GM19324 (cell line): ENCODE data around the gene CASP6.
"Not testable (repeated sequence)": the region's sequence is repeated elsewhere in the genome, so short reads cannot be mapped to it uniquely, and the experiment has no call there.

Experiments used
- ATAC-seq: cut with Tn5 transposase; IDR thresholded peaks from one replicate; pipeline ENCODE4 v1.9.1; 2021; ENCODE audit warnings: mild to moderate bottlenecking, moderate library complexity; ENCODE audit not compliant: unreplicated experiment, low FRiP score

CASP6 gene

GRCh38 chr4:109721033-109721432 is 17.8 kb upstream of the CASP6 start:
- ATAC-seq: no peak

GRCh38 chr4:109719604-109720003 is 16.4 kb upstream of the CASP6 start:
- no peak for ATAC-seq

- ATAC-seq: no peak
These were observed 15.5 kb upstream of the CASP6 start for GRCh38 chr4:109718759-109719158.

GRCh38 chr4:109713500-109713899 is 10.3 kb upstream of the CASP6 start:
- no peak for ATAC-seq

- peak; percentile 75 for ATAC-seq
These were observed 5.7 kb upstream of the CASP6 start for GRCh38 chr4:109708990-109709389.

- ATAC-seq: no peak
These were observed 5.2 kb upstream of the CASP6 start for GRCh38 chr4:109708435-109708834.

- no peak for ATAC-seq
These were observed 568 bp upstream of the CASP6 start for GRCh38 chr4:109703664-109704361.

GRCh38 chr4:109701566-109702410 is 1.5 kb downstream of the CASP6 start:
- no peak for ATAC-seq

- ATAC-seq: no peak
These were observed 3.6 kb downstream of the CASP6 start for GRCh38 chr4:109699553-109700225.

GRCh38 chr4:109698656-109699055 is 4.6 kb downstream of the CASP6 start:
- no peak for ATAC-seq

GRCh38 chr4:109691411-109691920 is 11.8 kb downstream of the CASP6 start:
- ATAC-seq: no peak

- peak; percentile 84 for ATAC-seq
These were observed 12.4 kb downstream of the CASP6 start for GRCh38 chr4:109690690-109691410.

- no peak for ATAC-seq
These were observed 18.5 kb downstream of the CASP6 start for GRCh38 chr4:109684727-109685126.

GRCh38 chr4:109683621-109684253 is 19.5 kb downstream of the CASP6 start:
- ATAC-seq: no peak

GRCh38 chr4:109682875-109683274 is 20.4 kb downstream of the CASP6 start:
- no peak for ATAC-seq

- ATAC-seq: not testable (repeated sequence)
These were observed 24.3 kb downstream of the CASP6 start for GRCh38 chr4:109678925-109679324.

GRCh38 chr4:109678472-109678871 is 24.8 kb downstream of the CASP6 start:
- ATAC-seq: not testable (repeated sequence)

- no peak for ATAC-seq
These were observed 26.4 kb downstream of the CASP6 start for GRCh38 chr4:109676886-109677285.

- no peak for ATAC-seq
These were observed 27.4 kb downstream of the CASP6 start for GRCh38 chr4:109675843-109676242.

- ATAC-seq: peak; percentile 80
These were observed 28.1 kb downstream of the CASP6 start for GRCh38 chr4:109675181-109675580.
